Choroid plexus epithelial cell (primary cell): Measurements from ENCODE around the gene CAPN14.

Experiments used
- DNase-seq: peaks from one replicate; pipeline ENCODE4 v3.0.0-alpha.2; 2010; ENCODE audit warnings: low read depth
- H3K4me3 ChIP-seq: 2 replicates; pipeline ENCODE4 v1.5.1; 2011; ENCODE audit warnings: low read depth, mild to moderate bottlenecking, control low read depth, low read length, moderate library complexity
- CTCF ChIP-seq: conservative IDR thresholded peaks from 2 replicates; pipeline ENCODE4 v1.5.1; 2011; ENCODE audit warnings: low read depth, mild to moderate bottlenecking, control low read depth, inconsistent platforms, low read length, moderate library complexity

Gene CAPN14

GRCh38 chr2:31223749-31224148 lies 6.4 kb upstream of the CAPN14 start:
- no peak for TF ChIP-seq CTCF
- H3K4me3 ChIP-seq = no peak overlapping the region
- DNase-seq = no peak

- TF ChIP-seq CTCF = no peak
- DNase-seq = no peak
Observed at GRCh38 chr2:31223026-31223425, 5.7 kb upstream of the CAPN14 start.

GRCh38 chr2:31222071-31222470 lies 4.8 kb upstream of the CAPN14 start:
- H3K4me3 ChIP-seq = no peak overlapping the region
- TF ChIP-seq CTCF = no peak
- no peak for DNase-seq

More at GRCh38 chr2:31223026-31223425, 5.7 kb upstream of the CAPN14 start:
- H3K4me3 ChIP-seq = no peak overlapping the region

- no peak for DNase-seq
- TF ChIP-seq CTCF = no peak
- no peak overlapping the region for H3K4me3 ChIP-seq
Observed at GRCh38 chr2:31221544-31221943, 4.2 kb upstream of the CAPN14 start.

GRCh38 chr2:31219131-31219969 lies 2.0 kb upstream of the CAPN14 start:
- no peak for TF ChIP-seq CTCF
- no peak overlapping the region for H3K4me3 ChIP-seq
- no peak for DNase-seq

GRCh38 chr2:31216734-31217133 lies 581 bp downstream of the CAPN14 start:
- TF ChIP-seq CTCF = no peak
- no peak overlapping the region for H3K4me3 ChIP-seq
- no peak for DNase-seq

- DNase-seq = no peak
- no peak for TF ChIP-seq CTCF
- no peak overlapping the region for H3K4me3 ChIP-seq
Observed at GRCh38 chr2:31214444-31214915, 2.8 kb downstream of the CAPN14 start.
